Measurements from ENCODE around the gene CYP4Z1.
"Not testable (repeated sequence)": the region's sequence is repeated elsewhere in the genome, so short reads cannot be mapped to it uniquely, and the experiment has no call there.

CYP4Z1 gene

GRCh38 chr1:47128854-47129253 is 61.8 kb downstream of the CYP4Z1 start:
- DNase-seq: not testable (repeated sequence)

- DNase-seq: not testable (repeated sequence)
Measured at GRCh38 chr1:47129489-47130230, 62.6 kb downstream of the CYP4Z1 start.

- not testable (repeated sequence) for DNase-seq
Measured at GRCh38 chr1:47132665-47133064, 65.6 kb downstream of the CYP4Z1 start.

- DNase-seq: no peak
Measured at GRCh38 chr1:47137198-47137597, 70.2 kb downstream of the CYP4Z1 start, which contains the start of gene CYP4A22. TSS of gene CYP4A22 (plus strand) at chr1:47137441. CDS start at chr1:47137486, 45 bp downstream.

GRCh38 chr1:47137925-47138615 is 71.0 kb downstream of the CYP4Z1 start:
- no peak for DNase-seq

- DNase-seq: not testable (repeated sequence)
Measured at GRCh38 chr1:47140358-47140757, 73.3 kb downstream of the CYP4Z1 start.

- DNase-seq: not testable (repeated sequence)
Measured at GRCh38 chr1:47143654-47144053, 76.6 kb downstream of the CYP4Z1 start.

GRCh38 chr1:47146495-47146894 is 79.5 kb downstream of the CYP4Z1 start:
- not testable (repeated sequence) for DNase-seq

- no peak for DNase-seq
Measured at GRCh38 chr1:47147047-47147785, 80.2 kb downstream of the CYP4Z1 start.

GRCh38 chr1:47149162-47149561 is 82.1 kb downstream of the CYP4Z1 start:
- not testable (repeated sequence) for DNase-seq

- not testable (repeated sequence) for DNase-seq
Measured at GRCh38 chr1:47156457-47156856, 89.4 kb downstream of the CYP4Z1 start.

GRCh38 chr1:47157957-47158356 is 90.9 kb downstream of the CYP4Z1 start:
- not testable (repeated sequence) for DNase-seq

GRCh38 chr1:47160716-47161115 is 93.7 kb downstream of the CYP4Z1 start:
- DNase-seq: no peak

- no peak for DNase-seq
Measured at GRCh38 chr1:47161298-47162040, 94.4 kb downstream of the CYP4Z1 start.

GRCh38 chr1:47164552-47164951 is 97.5 kb downstream of the CYP4Z1 start:
- DNase-seq: no peak

Measured in inflammatory macrophage treated with lipopolysaccharide for 4 hours (primary cell).